Hepatocyte (in vitro differentiated cells): Measurements from ENCODE around the gene IKBIP. TPM values are rescaled to one million over a fixed set of nuclear protein-coding genes. Genes with fewer than 3 reads are reported as not detected.

ENCODE experiments used
- DNase-seq: peaks from one replicate; pipeline ENCODE4 v3.0.0-alpha.2; 2016; ENCODE audit warnings: low spot score
- H2AFZ ChIP-seq: fragments of 200-600 bp; sonication (generic); 2 replicates; pipeline ENCODE4 v1.6.0; 2016; ENCODE audit warnings: antibody characterized with exemption, mild to moderate bottlenecking
- H3K27ac ChIP-seq: fragments of 200-600 bp; sonication (generic); 2 replicates; pipeline ENCODE4 v1.5.1; 2016; ENCODE audit warnings: mild to moderate bottlenecking
- H3K27me3 ChIP-seq: fragments of 200-600 bp; sonication (generic); 2 replicates; pipeline ENCODE4 v1.6.1; 2016
- H3K36me3 ChIP-seq: fragments of 200-600 bp; sonication (generic); replicated peaks from 2 replicates; pipeline ENCODE4 v1.5.1; 2016; ENCODE audit warnings: low read depth; ENCODE audit not compliant: insufficient read depth
- H3K4me1 ChIP-seq: fragments of 200-600 bp; sonication (generic); 2 replicates; pipeline ENCODE4 v1.5.1; 2016; ENCODE audit warnings: mild to moderate bottlenecking, moderate library complexity; ENCODE audit not compliant: insufficient read depth
- H3K4me2 ChIP-seq: fragments of 200-600 bp; sonication (generic); 2 replicates; pipeline ENCODE4 v1.6.0; 2016
- H3K4me3 ChIP-seq: fragments of 200-600 bp; sonication (generic); 2 replicates; pipeline ENCODE4 v1.5.1; 2016; ENCODE audit warnings: mild to moderate bottlenecking
- H3K79me2 ChIP-seq: fragments of 200-600 bp; sonication (generic); 2 replicates; pipeline ENCODE4 v1.6.0; 2017; ENCODE audit warnings: mild to moderate bottlenecking
- H3K9me2 ChIP-seq: fragments of 200-600 bp; sonication (generic); replicated peaks from 2 replicates; pipeline ENCODE4 v1.6.0; 2017; ENCODE audit warnings: mild to moderate bottlenecking; ENCODE audit not compliant: insufficient read depth
- H3K9me3 ChIP-seq: fragments of 200-600 bp; sonication (generic); 2 replicates; pipeline ENCODE4 v1.5.1; 2016; ENCODE audit warnings: low read depth, mild to moderate bottlenecking
- H4K20me1 ChIP-seq: fragments of 200-600 bp; sonication (generic); 2 replicates; pipeline ENCODE4 v1.6.0; 2016; ENCODE audit warnings: mild to moderate bottlenecking; ENCODE audit not compliant: insufficient read depth, poor library complexity, severe bottlenecking
- CTCF ChIP-seq: fragments of 200-600 bp; sonication (generic); IDR thresholded peaks from 2 replicates; pipeline ENCODE4 v1.5.1; 2016; ENCODE audit warnings: antibody characterized with exemption, mild to moderate bottlenecking; ENCODE audit not compliant: poor library complexity
- EZH2 ChIP-seq: fragments of 200-600 bp; sonication (generic); IDR thresholded peaks from 2 replicates; pipeline ENCODE4 v1.6.1; 2016; ENCODE audit warnings: antibody characterized with exemption, mild to moderate bottlenecking, borderline replicate concordance
- EZH2phosphoT487 ChIP-seq: fragments of 200-600 bp; sonication (generic); IDR thresholded peaks from one replicate; pipeline ENCODE4 v1.6.1; 2018; ENCODE audit warnings: antibody characterized with exemption, mild to moderate bottlenecking, low read depth, moderate library complexity; ENCODE audit not compliant: unreplicated experiment, severe bottlenecking
- WGBS: methylation state at CpG from one replicate; pipeline ENCODE4 v1.1.6; 2016; ENCODE audit warnings: low lambda C conversion rate; ENCODE audit errors: missing lambda C conversion rate; 5-methylcytosine and 5-hydroxymethylcytosine counted together
- polyA plus RNA-seq: library from polyadenylated mRNA; unstranded; fragments of >200 nt; fragmentation: Nextera tagmentation; extraction: Ambion mirVana; gene quantifications from 2 replicates; pipeline ENCODE4 v1.2.1, GENCODE V29; 2016
- small RNA-seq: library from RNA; depleted of rRNA; stranded (forward); fragments of <200 nt; gene quantifications from one replicate; pipeline ENCODE3, GENCODE V24; 2014
- total RNA-seq: library from RNA; depleted of rRNA; stranded (reverse); fragments of >200 nt; gene quantifications from 2 replicates; pipeline ENCODE4 v1.2.3, GENCODE V29; 2014

Gene IKBIP
- total and polyA plus RNA-seq, 2 experiments from 2014 or later = 38.0 to 45.5 TPM

DNA sequence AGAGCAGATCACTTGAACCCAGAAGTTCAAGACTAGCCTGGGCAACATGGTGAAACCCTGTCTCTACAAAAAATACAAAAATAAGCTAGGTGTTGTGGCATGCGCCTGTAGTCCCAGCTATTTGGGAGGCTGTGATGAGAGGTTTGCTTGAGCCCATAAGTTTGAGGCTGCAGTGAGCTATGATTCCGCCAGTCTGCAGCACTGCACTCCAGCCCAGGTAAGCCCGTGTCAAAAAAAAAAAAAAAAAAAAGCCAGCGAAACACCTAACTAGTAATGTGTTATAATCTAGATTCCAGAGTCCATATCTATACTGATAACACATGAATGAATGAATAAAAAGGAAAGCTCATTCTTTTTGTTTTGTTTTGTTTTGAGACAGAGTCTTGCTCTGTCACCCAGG lies 69.6 kb downstream of the IKBIP start:
- 82% methylated on average over 4 of the region's 4 CpGs for WGBS
- Histone ChIP-seq H3K9me3 (no peaks in the 10 kb centered on the region), H3K79me2 (no peaks in the 10 kb centered on the region), H2AFZ (no peak overlapping the region), H3K4me1 (peaks cover 10% of the 10 kb centered on the region), H3K36me3 (no peaks in the 10 kb centered on the region), H4K20me1 (no peaks in the 10 kb centered on the region), H3K4me2 (peak overlapping the region; percentile 6), H3K27ac (peak overlapping the region; percentile 80), H3K4me3 (no peak overlapping the region), H3K27me3 (no peaks in the 10 kb centered on the region), H3K9me2 (no peaks in the 10 kb centered on the region)
- DNase-seq = no peak
- TF ChIP-seq EZH2 (no peak), EZH2phosphoT487 (no peak), CTCF (no peak)

Small RNAs within 50 kb of the gene (small RNA-seq; reads per million reads assigned to genes)
- 39.4 reads per million, percentile 97 among the genes with 10 or more reads in this experiment for gene SNORA53

Other genes starting within 250 kb of the IKBIP start
- gene TMPO, start 129.2 kb downstream of the IKBIP start, total RNA-seq = 112 and 115 TPM in 2 replicates
- 22.4 and 28.1 TPM in 2 replicates for gene TMPO, start 129.2 kb downstream of the IKBIP start, polyA plus RNA-seq
- gene SLC25A3, start 51.1 kb downstream of the IKBIP start, total RNA-seq = 780 and 871 TPM in 2 replicates
- gene SLC25A3, start 51.1 kb downstream of the IKBIP start, polyA plus RNA-seq = 421 and 423 TPM in 2 replicates
- gene APAF1, start 502 bp upstream of the IKBIP start, total RNA-seq = 20.8 and 26.4 TPM in 2 replicates
- gene APAF1, start 502 bp upstream of the IKBIP start, polyA plus RNA-seq = 5.9 and 6.8 TPM in 2 replicates